H1 (cell line): ENCODE data around the gene MAMSTR. TPM values are rescaled to one million over a fixed set of nuclear protein-coding genes. Genes with fewer than 3 reads are reported as not detected.

Source experiments
- ASH2L ChIP-seq: fragments of 200-600, 300-600 bp; sonication (generic); IDR thresholded peaks from one replicate; pipeline ENCODE4 v1.7.1; 2017; ENCODE audit warnings: low read length
- CBX8 ChIP-seq: fragments of 300-800, 300-1000 bp; sonication (generic); IDR thresholded peaks from 2 replicates; pipeline ENCODE4 v1.7.1; 2016; ENCODE audit warnings: low read depth, low read length, borderline replicate concordance
- CEBPB ChIP-seq: IDR thresholded peaks from 2 replicates; pipeline ENCODE4 v1.6.1; 2012; ENCODE audit warnings: low read depth, low read length
- GABPA ChIP-seq: IDR thresholded peaks from 2 replicates; pipeline ENCODE4 v1.6.1; 2011; ENCODE audit warnings: mild to moderate bottlenecking, low read length, moderate library complexity, borderline replicate concordance; ENCODE audit not compliant: insufficient read depth
- KDM5A ChIP-seq: fragments of 200-600 bp; IDR thresholded peaks from 2 replicates; pipeline ENCODE4 v1.7.1; 2012; ENCODE audit warnings: mild to moderate bottlenecking, low read length, inconsistent platforms, mixed read lengths
- POLR2AphosphoS5 ChIP-seq: IDR thresholded peaks from 2 replicates; pipeline ENCODE4 v1.6.1; 2011; ENCODE audit warnings: low read depth, low read length
- RBBP5 ChIP-seq: IDR thresholded peaks from 2 replicates; pipeline ENCODE4 v1.7.1; 2012; ENCODE audit warnings: low read depth, mild to moderate bottlenecking, inconsistent platforms, low read length, moderate library complexity, borderline replicate concordance
- SAP30 ChIP-seq: fragments of 300-600 bp; sonication (generic); IDR thresholded peaks from 2 replicates; pipeline ENCODE4 v1.7.1; 2012; ENCODE audit warnings: low read length, moderate library complexity, mild to moderate bottlenecking, inconsistent platforms; ENCODE audit not compliant: insufficient read depth, insufficient replicate concordance
- SP1 ChIP-seq: IDR thresholded peaks from 2 replicates; pipeline ENCODE4 v1.6.1; 2011; ENCODE audit warnings: low read depth, low read length
- SP2 ChIP-seq: IDR thresholded peaks from 2 replicates; pipeline ENCODE4 v1.6.1; 2012; ENCODE audit warnings: mild to moderate bottlenecking, low read length, inconsistent platforms
- SP4 ChIP-seq: IDR thresholded peaks from 2 replicates; pipeline ENCODE4 v1.6.1; 2012; ENCODE audit warnings: low read length, inconsistent platforms
- TAF7 ChIP-seq: optimal IDR thresholded peaks from 2 replicates; pipeline ENCODE3; 2011; ENCODE audit warnings: low read depth, mild to moderate bottlenecking, inconsistent platforms, low read length, moderate library complexity, borderline replicate concordance
- polyA plus RNA-seq, 7 experiments: library from polyadenylated mRNA; depleted of rRNA in 3 of 7; stranded (reverse) in 5 of 7; unstranded in 2 of 7; fragments of >200 nt in 5 of 7; fragments of 200-250 nt in 2 of 7; gene quantifications; 1 replicate in 5 of 7; 2 replicates in 1 of 7; 4 replicates in 1 of 7; pipeline versions ENCODE4 v1.2.1 to v1.2.3, GENCODE V29; 2011 to 2013; ENCODE audit warnings: missing spikeins in 2 of 7, mixed read lengths in 2 of 7
- total RNA-seq: library from RNA; stranded (reverse); fragmentation: NEBNext Ultra II Directional; extraction: Animal tissue kit (Norgen Biotek cat#: 25700); gene quantifications from 2 replicates; pipeline ENCODE4 v1.2.1, GENCODE V29; 2021
- TF ChIP-seq, protein P1 (sequence below): IDR thresholded peaks from 2 replicates; pipeline ENCODE4 v1.6.1; 2012; ENCODE audit warnings: low read length, inconsistent platforms
- TF ChIP-seq, protein P2 (sequence below): IDR thresholded peaks from 2 replicates; pipeline ENCODE4 v1.6.1; 2012; ENCODE audit warnings: inconsistent platforms
- TF ChIP-seq, protein P3 (sequence below): IDR thresholded peaks from 2 replicates; pipeline ENCODE4 v1.6.1; 2012; ENCODE audit warnings: inconsistent platforms

MAMSTR gene
- total and polyA plus RNA-seq, 2 of the 8 experiments (the other 6 are each of a cell fraction or from before 2014, with no cell fraction given): 2.0 to 2.3 TPM

DNA sequence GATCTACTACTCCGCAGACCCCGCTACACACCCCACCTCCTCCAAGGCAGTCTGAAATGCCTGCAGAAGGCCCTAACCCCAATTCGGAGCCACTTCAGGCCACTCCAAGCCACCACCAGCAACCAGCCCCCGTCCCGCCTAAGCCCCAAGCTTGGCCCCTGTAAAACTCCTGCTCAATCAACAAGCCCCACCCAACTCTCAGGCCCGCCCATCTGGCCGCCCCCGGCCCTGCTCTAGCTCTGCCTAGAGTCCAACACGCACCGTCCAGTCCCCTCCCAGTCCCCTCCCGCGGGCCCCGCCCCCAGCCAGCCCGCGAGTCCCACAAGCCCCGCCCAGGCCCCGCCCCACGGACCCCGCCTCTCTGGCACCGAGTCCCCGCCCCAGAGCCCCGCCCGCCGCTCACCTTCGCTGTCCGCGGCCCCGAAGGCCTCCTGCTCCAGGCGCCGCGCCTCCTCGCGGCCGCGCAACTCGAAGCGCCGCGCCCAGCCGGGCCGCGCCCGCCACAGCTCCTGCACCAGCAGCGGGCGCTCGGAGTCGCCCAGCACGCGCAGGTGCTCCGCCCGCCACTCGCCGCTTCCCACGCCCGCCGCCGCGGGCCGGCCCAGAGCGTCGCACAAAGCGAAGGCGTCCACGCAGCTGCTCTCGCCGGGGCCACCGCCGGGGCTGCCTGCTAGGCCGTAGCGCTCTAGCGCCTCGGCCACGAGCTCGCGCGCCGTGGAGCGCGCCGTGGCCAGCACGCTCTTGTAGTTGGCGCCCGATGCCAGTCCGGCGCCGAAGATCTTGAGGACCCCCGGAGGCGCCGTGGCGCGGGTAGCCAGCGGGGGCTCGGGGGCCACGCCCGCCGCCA, 19.3 kb upstream of the MAMSTR start (continued):
- TF ChIP-seq POLR2AphosphoS5 (no peak), SP1 (no peak), SAP30 (no peak), SP2 (no peak), KDM5A (no peak), RBBP5 (no peak), TAF7 (peak; percentile 8), GABPA (no peak), ASH2L (no peak), CBX8 (no peak), SP4 (peak; percentile 78; the same call in 1 of the 2 replicates), CEBPB (no peak)
- TF ChIP-seq, protein P1, sequence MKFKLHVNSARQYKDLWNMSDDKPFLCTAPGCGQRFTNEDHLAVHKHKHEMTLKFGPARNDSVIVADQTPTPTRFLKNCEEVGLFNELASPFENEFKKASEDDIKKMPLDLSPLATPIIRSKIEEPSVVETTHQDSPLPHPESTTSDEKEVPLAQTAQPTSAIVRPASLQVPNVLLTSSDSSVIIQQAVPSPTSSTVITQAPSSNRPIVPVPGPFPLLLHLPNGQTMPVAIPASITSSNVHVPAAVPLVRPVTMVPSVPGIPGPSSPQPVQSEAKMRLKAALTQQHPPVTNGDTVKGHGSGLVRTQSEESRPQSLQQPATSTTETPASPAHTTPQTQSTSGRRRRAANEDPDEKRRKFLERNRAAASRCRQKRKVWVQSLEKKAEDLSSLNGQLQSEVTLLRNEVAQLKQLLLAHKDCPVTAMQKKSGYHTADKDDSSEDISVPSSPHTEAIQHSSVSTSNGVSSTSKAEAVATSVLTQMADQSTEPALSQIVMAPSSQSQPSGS: no peak
- TF ChIP-seq, protein P2, sequence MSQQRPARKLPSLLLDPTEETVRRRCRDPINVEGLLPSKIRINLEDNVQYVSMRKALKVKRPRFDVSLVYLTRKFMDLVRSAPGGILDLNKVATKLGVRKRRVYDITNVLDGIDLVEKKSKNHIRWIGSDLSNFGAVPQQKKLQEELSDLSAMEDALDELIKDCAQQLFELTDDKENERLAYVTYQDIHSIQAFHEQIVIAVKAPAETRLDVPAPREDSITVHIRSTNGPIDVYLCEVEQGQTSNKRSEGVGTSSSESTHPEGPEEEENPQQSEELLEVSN: peak; percentile 53
- TF ChIP-seq, protein P3, sequence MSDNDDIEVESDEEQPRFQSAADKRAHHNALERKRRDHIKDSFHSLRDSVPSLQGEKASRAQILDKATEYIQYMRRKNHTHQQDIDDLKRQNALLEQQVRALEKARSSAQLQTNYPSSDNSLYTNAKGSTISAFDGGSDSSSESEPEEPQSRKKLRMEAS: no peak; the same call in none of the 2 replicates
